GM12891 (cell line): ENCODE data around the gene PRMT3.

Experiments used
- POLR2A ChIP-seq: IDR thresholded peaks from 2 replicates; pipeline ENCODE4 v1.6.1; 2011; ENCODE audit warnings: low read depth, low read length, control low read depth
- POLR2AphosphoS5 ChIP-seq: IDR thresholded peaks from 2 replicates; pipeline ENCODE4 v1.6.1; 2011; ENCODE audit warnings: low read depth, low read length, control low read depth

DNA sequence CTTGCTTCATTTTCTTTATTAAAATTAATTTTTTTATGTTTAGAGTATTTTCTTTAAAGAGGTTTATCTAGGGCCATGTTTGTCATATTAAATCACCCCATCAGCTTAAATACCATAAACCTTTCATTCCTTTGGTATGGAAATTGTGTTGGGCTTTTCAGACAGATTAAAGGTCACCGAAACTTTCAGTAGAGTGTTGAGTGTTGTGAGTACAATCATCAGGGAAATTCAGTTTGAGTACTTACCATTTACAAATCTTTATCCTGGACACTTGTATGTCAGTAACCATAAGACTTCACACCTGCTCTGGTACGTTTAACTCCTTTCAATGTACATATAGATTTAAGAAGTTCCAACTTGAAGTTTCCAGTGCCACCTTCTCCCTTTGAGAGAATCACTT lies 12.0 kb downstream of the PRMT3 start:
- TF ChIP-seq POLR2AphosphoS5 (no peak), POLR2A (no peak)
